Ureter (tissue), 1 donor: ENCODE measurements around the gene ABLIM1. TPM values are rescaled to one million over a fixed set of nuclear protein-coding genes. Genes with fewer than 3 reads are reported as not detected.

Source experiments
- DNase-seq: peaks from one replicate; pipeline ENCODE4 v3.0.0-alpha.2; 2020; ENCODE audit warnings: low spot score
- total RNA-seq: library from RNA; stranded (reverse); gene quantifications from one replicate; pipeline ENCODE4 v1.2.4, GENCODE V29; 2023
- donor health status: DM: yes; HTN: yes; CAD: no.

ABLIM1 gene
- total RNA-seq, 1 donor from 2014 or later = 129 TPM

DNA sequence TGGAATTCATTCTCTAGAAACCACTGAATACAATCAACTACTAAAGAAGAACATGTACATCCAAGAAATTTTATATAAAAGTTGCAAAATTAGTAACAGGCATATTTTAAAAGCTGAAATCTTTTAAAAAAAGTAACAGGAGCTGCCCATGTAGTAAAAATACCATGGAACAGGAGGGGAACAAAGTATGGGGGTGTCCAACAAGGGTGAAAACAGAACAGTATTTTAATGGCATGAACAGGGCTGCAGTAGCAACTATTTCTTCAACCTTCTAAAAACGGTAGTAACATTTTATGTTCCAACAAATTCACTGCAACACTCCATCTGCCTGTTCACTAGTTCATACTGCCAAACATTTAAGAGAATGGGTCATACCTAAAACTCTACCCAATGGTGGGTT, 77.0 kb downstream of the ABLIM1 start:
- no peak for DNase-seq

DNA sequence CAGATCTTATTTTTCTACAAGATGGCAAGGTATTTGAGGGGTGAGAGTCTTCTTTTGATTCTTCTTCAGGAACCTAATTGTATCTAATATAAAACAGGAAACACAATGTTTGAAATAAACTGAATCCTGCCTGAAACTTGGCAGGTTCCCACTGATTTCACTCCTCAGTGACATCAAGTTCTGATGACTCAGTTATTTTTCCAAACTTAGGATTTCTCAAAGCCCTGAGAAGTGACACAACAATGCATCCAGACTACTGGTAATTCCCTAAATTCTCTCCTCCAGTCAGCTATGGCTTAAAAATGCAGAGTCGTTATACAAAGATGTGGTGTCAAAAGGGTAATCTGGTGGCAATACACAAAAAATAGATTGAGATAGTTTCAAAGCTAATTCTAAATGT, 80.9 kb downstream of the ABLIM1 start:
- DNase-seq = no peak

DNA sequence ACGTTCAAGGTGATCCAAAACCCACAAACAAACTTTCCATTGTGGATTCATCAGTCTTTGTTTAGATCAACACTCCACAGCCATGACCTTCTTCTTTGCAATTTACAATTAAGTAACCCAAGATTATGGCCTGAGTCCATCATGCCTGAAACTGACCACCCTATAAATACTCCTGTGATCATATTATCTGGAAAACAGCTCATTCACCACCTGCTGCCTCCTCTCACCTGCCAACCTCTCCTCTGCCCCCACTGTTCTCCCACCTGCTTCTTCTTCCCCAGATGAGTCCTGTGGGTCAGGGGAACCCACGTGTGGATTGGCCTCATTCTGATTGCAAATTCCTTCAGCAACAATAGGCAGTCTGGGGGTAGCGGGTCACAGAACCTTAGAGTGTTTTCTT, 81.4 kb downstream of the ABLIM1 start:
- no peak for DNase-seq

DNA sequence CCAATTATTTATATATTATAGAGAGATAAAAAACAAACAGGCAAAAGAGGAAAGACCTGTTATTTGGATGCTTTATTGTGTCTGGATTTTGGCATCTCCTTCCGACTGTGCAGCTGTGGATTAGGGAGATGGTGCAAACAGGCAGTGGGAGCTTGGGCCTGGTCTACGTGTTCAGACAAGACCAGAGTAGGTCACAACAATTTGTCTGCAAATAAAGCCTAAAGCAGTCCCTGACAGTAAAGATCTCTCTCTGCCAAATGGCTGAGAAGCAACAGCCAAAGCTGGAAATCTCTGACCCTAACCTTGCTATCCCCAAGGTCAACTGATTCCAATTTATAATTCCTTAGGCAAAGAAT, 82.0 kb downstream of the ABLIM1 start:
- DNase-seq = no peak

DNA sequence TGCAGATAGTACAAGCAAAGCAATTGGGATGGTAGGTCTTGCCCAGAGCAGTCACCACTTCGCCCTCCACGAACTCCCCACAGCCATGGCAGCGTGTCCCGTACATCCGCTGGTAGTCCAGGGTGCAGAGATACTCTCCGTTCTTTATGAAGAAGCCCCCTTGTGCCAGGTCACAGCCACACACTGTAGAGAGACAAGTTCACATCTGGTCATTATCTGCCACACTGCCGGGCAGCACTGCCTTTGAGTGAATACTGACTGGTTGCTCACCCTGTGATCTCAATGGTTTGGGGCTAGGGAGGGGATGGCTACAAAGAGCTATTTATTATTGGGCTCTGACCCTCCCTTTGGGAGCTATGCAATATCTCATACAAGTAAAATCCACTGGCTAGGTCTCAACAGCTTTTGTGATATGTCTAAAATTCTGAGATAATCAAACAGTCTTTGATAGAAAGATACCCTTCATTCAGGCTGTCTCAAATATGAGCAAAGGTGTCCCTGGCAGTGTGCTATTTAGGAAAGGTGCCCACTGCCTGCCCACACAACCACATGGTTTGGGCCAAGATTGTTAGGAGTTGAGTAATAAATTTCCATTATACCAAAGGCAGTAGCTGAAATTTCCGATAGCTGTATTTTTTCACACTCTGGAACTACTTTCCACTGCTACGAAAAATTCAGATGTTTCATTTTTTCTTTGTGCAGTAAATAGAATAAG, 82.5 kb downstream of the ABLIM1 start:
- no peak for DNase-seq

DNA sequence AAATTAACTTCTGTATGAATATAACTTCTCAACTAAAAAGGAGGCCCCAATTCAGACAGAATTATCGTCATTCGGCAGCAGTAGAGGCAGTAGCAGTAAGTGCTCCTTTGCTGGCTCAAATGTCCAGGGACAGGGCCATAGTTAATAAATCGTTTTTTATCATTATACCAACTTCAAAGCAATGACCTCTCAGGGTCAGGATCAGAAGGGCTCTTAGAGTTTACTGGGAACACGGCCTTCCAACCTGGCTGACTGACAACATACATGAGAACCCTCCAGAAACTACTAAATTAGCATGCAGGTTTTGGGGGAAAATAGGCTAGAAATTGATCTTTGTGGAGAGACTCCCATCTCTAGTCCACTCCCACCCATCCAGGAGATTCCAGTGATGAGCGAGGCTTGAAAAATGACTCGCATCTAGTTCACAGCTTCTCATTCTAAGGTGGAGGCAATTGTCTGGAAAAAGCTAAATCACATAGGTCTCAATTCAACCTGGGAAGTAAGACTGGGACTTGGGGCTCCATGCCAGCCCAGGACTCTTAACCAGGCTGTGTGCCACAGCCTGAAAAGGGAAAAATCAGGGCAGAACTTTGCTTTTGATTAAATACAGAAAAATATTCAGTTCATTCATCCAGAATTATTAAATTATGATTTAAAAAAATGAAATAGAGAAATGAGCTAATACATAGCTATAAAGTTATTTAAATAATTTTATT, 84.6 kb downstream of the ABLIM1 start:
- DNase-seq = no peak

DNA sequence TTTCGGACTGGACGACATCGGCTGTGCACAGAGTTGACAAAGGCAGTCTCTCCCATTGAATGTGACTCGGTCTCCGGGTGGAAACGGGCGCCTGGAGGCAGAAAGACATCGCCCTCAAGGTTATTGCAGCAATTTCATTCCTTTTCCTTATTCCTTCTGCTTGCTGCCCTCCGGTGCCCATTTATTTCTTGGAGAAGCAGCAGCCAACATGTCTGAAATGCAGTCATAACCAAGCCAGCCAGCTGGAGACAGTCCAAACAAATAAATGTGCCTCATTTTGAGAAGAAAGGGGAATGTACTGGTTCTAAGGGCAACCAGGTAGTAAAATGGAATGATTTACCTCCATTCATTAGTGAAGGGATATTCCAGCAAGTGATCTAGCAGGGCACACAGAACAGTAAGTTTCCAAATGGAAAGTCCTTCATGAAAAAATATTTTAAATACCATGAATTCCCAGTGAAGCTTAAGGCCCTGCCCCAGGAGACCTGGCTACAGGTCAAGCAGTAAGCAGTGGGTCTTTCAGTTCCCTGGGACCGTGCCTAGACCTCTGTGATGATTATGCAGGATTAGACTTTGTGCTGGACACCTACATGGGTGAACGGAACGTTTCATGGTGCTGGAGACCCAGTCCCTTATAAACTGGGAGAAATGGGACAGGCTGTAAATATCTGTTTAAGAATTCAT, 86.6 kb downstream of the ABLIM1 start:
- no peak for DNase-seq

DNA sequence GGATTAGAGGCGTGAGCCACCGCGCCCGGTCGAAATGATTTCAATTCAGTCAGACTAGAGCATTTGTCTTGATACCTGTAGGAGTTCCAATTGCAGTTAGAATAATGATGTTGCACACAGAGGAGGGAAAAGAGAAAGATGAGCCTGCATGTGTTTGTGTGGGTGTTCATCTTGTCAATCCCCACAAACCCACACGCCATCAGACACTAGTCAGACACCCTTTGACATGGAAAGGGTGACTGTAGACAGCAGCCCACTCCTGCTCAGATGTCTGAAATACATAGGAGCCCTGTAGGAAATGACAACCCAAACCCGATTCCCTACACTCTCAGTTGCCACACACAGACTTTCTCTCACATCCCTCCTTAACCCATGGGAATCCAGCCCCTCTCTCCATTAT, 92.0 kb downstream of the ABLIM1 start:
- no peak for DNase-seq

DNA sequence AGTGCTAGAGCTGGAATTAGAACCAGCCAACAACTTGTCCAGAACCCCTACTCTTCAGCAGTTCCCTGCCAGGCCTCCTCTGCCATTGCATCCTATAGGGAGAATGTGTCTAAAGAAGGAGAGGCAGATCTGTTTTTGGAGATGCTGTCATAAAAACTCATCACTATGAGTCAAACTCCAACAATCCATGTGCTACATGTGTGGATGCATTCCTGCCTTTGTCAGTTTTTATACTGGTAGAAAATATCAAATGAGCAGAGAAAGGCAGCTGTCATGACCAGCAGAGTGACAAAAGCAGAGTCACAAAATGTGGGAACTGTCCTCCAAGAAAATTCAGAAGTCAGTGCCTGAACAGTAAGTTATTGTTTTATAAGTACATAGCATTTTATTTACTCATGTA, 93.0 kb downstream of the ABLIM1 start:
- no peak for DNase-seq

DNA sequence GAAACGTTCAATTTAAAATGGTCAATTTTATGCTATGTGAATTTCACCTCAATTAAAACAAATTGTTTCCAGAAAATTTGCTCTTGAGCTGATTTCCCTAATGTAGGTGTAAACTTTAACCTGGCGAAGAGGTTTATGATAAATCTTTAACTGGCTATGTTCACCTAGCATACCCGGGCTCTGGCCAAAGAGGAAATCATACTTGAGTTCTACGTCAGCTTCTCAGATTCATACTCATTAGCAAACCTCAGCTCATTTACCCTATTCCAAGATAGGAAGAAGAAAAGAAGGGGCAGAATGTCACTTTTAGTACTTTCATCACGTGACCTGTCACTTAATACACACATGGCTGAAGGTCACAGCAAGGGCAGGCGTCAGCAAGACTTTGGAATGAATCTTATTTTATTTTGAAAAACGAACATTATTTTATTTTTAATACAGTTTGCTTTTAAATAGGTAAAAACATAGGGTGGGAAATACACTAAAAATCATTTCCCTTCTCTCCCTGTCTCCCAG, 97.0 kb downstream of the ABLIM1 start:
- no peak for DNase-seq

DNA sequence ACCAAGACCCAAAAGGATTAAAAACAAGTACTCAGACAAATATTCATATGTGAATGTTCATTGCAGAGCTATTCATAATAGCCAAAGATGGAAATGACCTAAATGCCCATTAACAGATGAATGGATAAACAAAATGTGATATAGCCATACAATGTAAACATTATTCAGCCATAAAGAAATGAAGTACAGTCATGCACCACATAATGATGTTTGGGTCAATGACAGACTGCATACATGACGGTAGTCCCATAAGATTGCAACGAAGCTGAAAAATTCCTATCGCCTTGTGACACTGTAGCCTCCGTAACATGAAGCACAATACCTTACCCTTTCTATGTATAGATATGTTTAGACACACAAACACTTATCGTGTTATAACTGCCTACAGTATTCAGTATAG, 97.9 kb downstream of the ABLIM1 start:
- no peak for DNase-seq

DNA sequence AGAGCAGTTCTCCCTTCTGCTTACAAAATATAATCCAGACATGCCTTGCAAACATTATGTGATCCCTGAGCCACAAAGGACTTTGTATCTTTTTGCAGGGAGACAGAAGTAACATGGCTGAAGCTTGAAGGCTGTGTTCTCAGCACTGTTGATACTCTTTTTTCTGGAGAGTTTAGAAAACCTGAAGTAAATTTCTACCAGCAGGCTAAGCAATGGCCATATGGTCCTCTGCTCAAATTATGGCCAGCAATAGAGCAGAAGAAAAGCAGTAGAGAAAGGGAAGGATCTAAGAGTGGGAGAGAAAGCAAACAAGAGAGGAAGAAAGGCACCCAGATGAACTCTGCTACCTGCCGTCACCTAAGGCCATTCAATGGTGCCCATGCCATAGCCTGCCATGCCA, 98.4 kb downstream of the ABLIM1 start:
- no peak for DNase-seq

DNA sequence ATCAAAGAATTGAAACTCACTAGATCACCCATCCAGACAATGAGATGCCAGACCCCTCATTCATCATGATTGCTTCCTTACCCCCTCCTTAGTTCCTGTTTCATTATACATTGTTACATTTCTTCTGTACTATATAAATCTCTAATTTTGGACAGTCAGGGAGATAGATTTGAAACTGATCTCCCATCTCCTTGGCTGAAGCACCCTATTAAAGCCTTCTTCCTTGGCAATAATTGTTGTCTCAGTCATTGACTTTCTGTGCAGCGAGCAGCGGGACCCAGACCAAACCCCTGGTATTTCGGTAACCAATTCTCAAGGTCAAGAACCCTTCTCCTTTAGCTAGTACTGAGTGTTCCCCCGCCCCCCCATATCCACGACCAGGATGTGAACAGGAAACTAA, 100.2 kb downstream of the ABLIM1 start:
- no peak for DNase-seq

DNA sequence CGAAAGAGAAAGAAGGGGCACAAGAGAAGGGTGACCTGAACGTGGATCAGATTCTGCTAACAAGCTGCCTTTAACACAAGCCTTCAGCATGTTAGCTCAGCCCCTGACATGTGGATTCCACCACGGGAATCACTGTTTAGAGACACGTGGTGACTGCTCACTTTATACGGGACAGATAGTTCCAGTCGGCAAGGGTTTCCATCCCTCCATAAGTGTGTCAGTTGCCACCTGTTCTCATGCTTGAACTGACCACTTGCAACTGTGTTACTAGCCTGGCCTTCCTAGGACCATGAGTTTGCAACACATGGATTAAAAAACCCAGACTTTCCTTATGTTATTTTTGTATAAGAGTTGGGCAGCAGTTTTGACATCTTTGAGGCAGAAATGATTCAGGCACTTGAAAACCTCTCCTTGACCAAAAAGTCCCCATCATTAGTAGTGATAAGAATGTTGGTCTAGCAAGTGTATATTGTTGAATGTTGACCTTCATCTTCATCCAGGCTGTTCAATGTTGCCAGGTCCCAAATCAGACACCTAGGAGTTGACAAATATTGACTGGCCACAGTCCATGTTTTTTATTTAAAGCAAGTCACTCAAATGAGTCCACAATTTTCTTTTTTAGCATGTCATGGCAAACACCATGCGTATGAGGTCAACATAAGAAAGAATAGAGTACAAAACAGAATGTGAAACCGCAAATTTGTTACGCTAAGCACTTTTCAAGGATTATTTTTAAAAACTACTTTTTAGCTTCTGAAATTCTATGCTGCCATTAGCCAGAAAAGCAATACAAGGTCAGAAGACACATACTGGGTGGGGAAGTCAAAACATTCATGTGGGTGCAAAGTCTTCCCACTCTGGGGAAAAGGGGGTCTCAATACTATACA, 101.6 kb downstream of the ABLIM1 start:
- DNase-seq = no peak

DNA sequence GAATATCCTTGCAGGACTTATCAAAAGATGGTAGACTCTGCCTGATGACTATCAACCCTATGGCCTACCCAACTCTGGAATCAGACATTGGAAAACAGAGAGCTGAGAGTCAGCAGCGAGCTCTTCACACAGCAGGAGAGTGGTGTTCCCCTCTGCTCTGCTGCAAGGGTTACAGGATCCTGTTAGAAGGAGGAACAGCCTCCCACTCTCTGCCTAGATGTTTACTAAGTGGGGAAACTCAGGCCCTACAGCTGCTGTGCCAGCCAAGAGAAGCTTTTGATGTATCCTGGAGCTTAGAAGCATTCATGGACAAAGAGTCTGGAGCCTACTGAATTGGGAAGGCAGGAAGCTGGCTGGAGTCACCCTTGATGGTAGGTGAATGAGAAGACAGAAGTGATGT, 104.6 kb downstream of the ABLIM1 start:
- DNase-seq = no peak

DNA sequence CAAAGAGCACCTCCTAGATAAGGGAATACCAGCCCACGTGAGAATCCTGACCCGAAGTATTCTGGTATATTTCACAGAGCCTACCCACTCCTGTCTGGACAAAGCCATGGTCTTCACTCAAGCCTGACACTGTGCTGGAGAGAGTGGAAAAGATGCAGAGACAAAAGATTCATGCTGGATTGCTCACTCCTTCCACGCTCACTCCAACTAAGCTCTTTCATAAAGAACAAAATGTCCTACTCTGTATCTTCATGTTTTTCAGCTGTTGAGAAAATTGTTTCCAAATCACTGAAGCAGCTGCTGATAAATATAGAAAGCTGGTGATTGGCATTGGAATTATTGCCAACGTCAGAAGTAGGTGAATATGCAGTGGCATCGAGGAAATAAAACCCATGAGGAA, 106.0 kb downstream of the ABLIM1 start:
- no peak for DNase-seq

DNA sequence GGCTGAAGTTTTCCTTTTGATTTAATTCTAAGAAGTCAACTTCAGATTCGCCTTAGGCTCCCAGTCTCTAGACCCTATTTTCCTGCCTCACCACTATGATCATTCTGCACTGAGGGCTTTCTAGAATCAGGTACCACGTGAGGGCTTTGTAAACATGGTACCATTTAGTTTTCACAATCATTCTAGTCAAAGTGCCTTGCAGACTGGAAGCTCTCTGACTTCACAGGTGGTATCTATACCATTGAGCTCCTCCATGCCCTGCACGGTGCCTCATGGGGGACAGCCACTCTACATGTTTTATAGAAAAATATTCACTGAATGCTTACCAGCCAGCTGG, 106.5 kb downstream of the ABLIM1 start:
- DNase-seq = no peak

DNA sequence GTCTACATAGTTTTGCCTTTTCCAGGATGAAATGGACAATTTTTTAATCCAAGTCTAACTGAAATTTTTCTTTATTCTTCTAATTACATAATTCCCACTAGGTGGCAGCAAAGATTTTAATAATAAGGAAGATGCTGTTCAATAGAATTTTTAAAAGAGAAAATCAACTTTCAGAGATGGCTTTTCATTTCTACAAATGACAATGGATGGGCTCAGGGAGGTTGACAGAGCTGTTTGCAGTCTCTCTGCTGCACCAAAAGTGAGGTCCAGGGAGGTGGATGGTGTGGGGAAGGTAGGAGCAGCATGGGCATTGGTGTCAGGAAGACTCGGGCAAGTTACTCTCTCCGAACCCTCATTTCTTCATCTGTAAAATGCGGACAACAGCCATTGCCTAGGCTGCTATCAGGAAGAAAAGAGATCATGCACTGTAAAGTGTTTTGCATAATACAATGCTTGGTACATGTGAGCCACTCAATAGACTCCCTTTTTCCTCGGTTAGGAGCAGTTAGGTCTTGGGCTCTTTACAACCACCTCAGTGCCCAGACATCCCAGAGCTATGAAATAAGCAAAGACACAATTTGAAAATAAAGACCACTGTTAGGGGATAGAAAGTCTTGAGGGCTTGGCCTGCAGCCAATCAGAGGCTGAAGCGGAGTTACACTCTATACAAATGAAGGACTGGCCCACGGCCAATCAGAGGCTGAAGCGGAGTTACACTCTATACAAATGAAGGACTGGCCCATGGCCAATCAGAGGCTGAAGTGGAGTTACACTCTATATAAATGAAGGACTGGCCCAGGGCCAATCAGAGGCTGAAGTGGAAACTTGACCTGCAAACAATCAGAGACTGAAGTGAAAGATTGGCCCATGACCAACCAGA, 107.1 kb downstream of the ABLIM1 start:
- no peak for DNase-seq

DNA sequence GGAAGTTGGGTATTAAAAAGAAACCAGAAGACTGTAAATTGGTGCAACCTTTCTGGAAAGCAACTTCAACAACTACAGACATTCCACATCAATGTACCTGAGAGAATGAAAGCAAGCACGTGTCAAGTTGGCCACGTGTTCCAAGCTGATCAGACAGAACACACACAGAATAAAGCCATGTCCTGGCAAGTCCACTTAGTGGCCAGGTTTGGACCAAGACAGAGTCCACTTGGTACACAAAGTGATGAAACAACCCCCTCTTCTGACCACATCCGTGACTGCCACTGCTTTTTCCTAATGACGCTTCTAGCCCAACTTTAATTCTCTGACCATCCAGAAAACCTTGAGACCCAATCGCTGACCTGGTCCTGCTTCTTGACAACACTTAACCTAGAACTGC, 109.4 kb downstream of the ABLIM1 start:
- DNase-seq = peak; percentile 55

DNA sequence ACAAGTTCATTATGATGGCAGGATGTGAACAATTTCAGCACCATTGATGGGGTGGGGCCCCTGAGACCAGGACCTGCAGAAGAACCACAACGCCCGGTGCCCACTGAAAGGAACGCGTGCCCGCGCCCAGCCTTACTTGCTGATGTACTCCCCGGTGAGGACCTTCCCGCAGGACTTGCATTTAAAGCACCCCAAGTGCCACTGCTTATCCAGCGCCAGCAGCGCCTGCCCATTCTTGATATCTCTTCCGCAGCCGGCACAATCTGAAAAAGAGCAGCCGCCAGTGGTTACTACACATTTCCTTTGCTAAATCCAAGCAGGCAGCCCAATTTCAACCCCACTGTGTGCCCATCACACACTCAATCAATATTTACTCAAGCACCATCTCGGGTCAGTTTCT, 110.6 kb downstream of the ABLIM1 start:
- DNase-seq = no peak

DNA sequence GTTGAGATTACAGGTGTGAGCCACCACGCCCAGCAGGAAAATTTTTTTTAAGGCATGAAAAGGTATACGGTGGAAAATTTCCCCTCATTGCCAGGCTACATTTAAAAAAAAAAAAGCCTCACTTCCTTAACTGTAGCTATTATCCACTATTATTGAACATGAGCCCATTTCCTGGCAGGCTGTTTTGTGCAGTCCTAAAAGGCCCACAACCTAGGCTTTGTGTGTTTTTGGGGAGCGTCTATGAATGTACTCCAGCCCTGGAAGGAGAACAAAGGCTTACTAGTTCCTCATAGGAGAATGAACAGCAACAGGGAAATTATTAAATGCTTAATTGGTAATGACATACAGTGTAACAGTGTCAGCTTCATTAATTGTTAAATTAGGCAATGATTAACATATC, 111.0 kb downstream of the ABLIM1 start:
- DNase-seq = no peak
